Kidney epithelial cell (primary cell): ENCODE measurements around the gene PLEKHD1. TPM values are rescaled to one million over a fixed set of nuclear protein-coding genes. Genes with fewer than 3 reads are reported as not detected.

Experiments used
- DNase-seq: peaks from one replicate; pipeline ENCODE4 v3.0.0-alpha.2; 2010; ENCODE audit warnings: low read depth
- H3K27me3 ChIP-seq: 2 replicates; pipeline ENCODE4 v1.6.0; 2011; ENCODE audit warnings: low read length; ENCODE audit not compliant: control insufficient read depth, insufficient read depth
- H3K36me3 ChIP-seq: 2 replicates; pipeline ENCODE4 v1.5.1; 2011; ENCODE audit warnings: low read length; ENCODE audit not compliant: control insufficient read depth, insufficient read depth
- H3K4me3 ChIP-seq: 2 replicates; pipeline ENCODE4 v1.5.1; 2011; ENCODE audit warnings: low read depth, mild to moderate bottlenecking, control low read depth, low read length
- CTCF ChIP-seq: IDR thresholded peaks from 2 replicates; pipeline ENCODE4 v1.5.1; 2011; ENCODE audit warnings: mild to moderate bottlenecking, moderate library complexity, low read length, control low read depth, inconsistent platforms; ENCODE audit not compliant: insufficient read depth, poor library complexity, severe bottlenecking
- total RNA-seq: library from RNA; depleted of rRNA; stranded (reverse); fragments of >200 nt; gene quantifications from 2 replicates; pipeline ENCODE4 v1.2.3, GENCODE V29; 2015

PLEKHD1 gene
- total RNA-seq, 1 donor from 2014 or later, result 0.84 TPM

GRCh38 chr14:69500096-69500495, 15.6 kb downstream of the PLEKHD1 start:
- Histone ChIP-seq H3K4me3 (no peak overlapping the region), H3K36me3 (no peaks in the 10 kb centered on the region), H3K27me3 (peaks cover 25% of the 10 kb centered on the region)
- no peak for DNase-seq
- TF ChIP-seq CTCF, result no peak

GRCh38 chr14:69500736-69501135, 16.2 kb downstream of the PLEKHD1 start:
- DNase-seq, result no peak
- TF ChIP-seq CTCF, result no peak
- no peaks in the 10 kb centered on the region for H3K36me3 ChIP-seq

GRCh38 chr14:69501423-69501838, 16.9 kb downstream of the PLEKHD1 start:
- Histone ChIP-seq H3K36me3 (no peaks in the 10 kb centered on the region), H3K4me3 (no peak overlapping the region), H3K27me3 (peaks cover 23% of the 10 kb centered on the region)
- no peak for DNase-seq
- TF ChIP-seq CTCF, result no peak

More at GRCh38 chr14:69500736-69501135, 16.2 kb downstream of the PLEKHD1 start:
- H3K4me3 ChIP-seq, result no peak overlapping the region
- H3K27me3 ChIP-seq, result peaks cover 25% of the 10 kb centered on the region

- Histone ChIP-seq H3K36me3 (no peaks in the 10 kb centered on the region), H3K4me3 (no peak overlapping the region), H3K27me3 (peaks cover 19% of the 10 kb centered on the region)
- TF ChIP-seq CTCF, result no peak
- DNase-seq, result no peak
Measured at GRCh38 chr14:69504775-69505174, 20.2 kb downstream of the PLEKHD1 start.

- Histone ChIP-seq H3K4me3 (no peak overlapping the region), H3K36me3 (no peaks in the 10 kb centered on the region), H3K27me3 (peaks cover 18% of the 10 kb centered on the region)
- no peak for DNase-seq
- no peak for TF ChIP-seq CTCF
Measured at GRCh38 chr14:69505338-69506240, 21.1 kb downstream of the PLEKHD1 start.

GRCh38 chr14:69506241-69506595, 21.7 kb downstream of the PLEKHD1 start:
- no peaks in the 10 kb centered on the region for H3K36me3 ChIP-seq
- peaks cover 12% of the 10 kb centered on the region for H3K27me3 ChIP-seq
- DNase-seq, result no peak
- no peak for TF ChIP-seq CTCF
- H3K4me3 ChIP-seq, result no peak overlapping the region
